Hepatocyte (in vitro differentiated cells): ENCODE results near the gene EIPR1.

Experiments
- CTCF ChIP-seq: fragments of 200-600 bp; sonication (generic); IDR thresholded peaks from 2 replicates; pipeline ENCODE4 v1.5.1; 2016; ENCODE audit warnings: antibody characterized with exemption, mild to moderate bottlenecking; ENCODE audit not compliant: poor library complexity
- EZH2 ChIP-seq: fragments of 200-600 bp; sonication (generic); IDR thresholded peaks from 2 replicates; pipeline ENCODE4 v1.6.1; 2016; ENCODE audit warnings: antibody characterized with exemption, mild to moderate bottlenecking, borderline replicate concordance
- EZH2phosphoT487 ChIP-seq: fragments of 200-600 bp; sonication (generic); IDR thresholded peaks from one replicate; pipeline ENCODE4 v1.6.1; 2018; ENCODE audit warnings: antibody characterized with exemption, mild to moderate bottlenecking, low read depth, moderate library complexity; ENCODE audit not compliant: unreplicated experiment, severe bottlenecking

- TF ChIP-seq CTCF = no peak
- no peak for TF ChIP-seq EZH2phosphoT487
- no peak for TF ChIP-seq EZH2
Observed at GRCh38 chr2:3142210-3142609, 235.4 kb downstream of the EIPR1 start.
